GM18858 (cell line): ENCODE measurements around the gene DPM2.

Experiments
- ATAC-seq: cut with Tn5 transposase; IDR thresholded peaks from one replicate; pipeline ENCODE4 v1.9.1; 2021; ENCODE audit not compliant: unreplicated experiment

Gene DPM2

GRCh38 chr9:127973169-127974000 lies 35.7 kb upstream of the DPM2 start:
- no peak for ATAC-seq

GRCh38 chr9:127972236-127972871 lies 34.7 kb upstream of the DPM2 start:
- ATAC-seq, result no peak

DNA sequence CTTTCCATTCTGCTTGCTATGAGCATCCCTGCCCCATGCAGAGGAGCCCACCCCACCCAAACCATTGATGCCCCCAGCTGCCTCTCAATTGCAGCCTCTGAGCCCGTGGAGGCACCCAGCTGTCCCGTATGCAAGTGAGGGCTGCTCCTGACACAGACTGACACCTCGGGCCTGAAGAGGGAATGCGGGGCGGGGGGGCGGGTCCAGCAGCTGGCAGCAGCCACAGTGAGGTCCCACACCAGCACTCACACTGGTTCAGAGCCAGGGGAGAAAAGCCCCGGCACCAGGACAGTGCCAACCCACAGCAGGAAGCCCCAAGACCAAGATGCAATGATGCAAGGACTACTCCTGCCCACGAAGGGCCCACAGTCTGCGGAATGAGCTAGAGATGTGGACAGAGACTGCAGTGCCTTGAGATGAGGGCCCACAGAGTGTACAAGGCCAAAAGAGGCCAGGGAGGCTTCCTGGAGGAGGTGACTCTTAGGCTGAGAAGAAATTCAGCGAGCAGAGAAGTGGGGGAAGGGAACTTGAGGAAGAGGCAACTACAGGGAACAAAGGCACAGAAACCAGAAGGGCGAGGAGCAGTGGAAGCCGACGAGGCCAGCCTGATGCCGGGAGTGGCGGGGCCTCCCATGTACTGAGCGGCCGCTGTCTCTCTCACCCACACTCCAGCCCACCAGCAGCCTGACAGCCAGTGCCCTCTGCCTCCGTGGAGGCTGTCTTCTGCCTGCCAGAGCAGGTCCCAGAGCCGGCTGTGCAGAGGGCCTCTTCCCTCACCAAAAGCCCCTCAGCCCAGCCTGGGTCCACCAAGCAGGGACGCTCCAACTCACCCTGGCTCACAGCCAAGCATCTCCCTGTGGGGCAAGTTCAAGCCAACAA lies 33.9 kb upstream of the DPM2 start:
- no peak for ATAC-seq

DNA sequence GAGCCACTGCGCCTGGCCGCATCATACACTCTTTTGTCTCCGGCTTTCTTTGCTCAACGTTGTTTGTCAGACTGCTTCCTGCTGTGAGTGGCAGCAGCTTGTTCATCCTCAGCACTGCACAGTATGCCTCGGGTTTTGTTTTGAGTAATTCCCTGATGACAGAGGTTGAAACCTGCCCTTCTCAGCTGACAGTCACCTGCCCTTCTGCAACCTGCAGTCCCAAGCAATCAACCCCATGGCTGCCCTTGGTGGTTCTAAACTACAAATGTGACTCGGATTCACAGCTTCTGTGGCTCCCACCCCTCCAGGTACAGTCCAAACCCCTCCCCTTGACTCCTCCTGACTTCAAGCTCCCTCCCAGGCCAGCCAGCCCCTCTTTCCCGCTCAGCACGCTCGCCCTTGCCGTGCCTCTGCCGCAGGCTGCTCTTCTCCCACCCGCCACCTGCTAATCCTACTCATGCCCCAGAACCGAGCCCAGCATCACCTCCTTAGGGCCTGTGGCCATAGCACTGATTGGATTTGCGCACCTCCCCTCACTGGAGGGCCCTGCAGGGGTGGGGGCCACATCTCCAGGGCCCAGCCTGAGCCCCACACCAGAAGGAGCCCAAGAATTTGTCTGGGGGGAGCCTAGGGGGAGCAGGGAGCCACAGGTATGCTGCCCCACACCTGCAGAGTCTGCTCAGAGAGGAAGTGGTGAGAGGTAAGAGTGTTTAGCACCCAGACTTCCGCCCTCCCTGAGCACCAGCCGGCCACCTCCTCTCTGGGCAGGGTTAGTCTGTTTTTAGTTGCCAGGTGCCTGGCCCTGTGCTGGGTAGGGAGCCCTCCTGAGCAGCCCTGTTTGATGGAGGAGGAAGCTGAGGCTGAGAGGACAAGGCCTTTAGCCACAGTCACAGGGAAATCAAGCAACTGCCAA lies 33.0 kb upstream of the DPM2 start:
- peak; percentile 82 for ATAC-seq

- ATAC-seq, result no peak
Measured at GRCh38 chr9:127968700-127969383, 31.2 kb upstream of the DPM2 start.

DNA sequence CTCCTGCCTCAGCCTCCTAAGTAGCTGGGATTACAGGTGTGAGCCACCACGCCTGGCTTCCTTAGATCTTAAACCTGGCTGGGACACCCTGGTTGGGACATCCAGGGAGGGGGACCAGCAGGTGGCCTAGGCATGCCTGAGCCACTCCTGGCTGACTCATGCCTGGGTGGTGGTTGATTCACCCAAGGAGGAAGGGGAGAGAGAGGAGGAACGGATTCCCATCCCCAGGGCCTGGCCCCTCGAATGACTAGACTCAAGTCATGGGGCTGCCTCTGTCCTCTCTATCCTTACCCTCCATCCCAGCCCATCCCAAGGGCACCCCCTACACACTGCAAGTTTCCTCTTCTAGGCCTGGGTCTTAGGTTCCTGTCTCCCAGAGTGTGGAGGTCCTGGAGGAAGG lies 30.4 kb upstream of the DPM2 start:
- no peak for ATAC-seq

GRCh38 chr9:127967151-127967809 lies 29.6 kb upstream of the DPM2 start:
- ATAC-seq, result no peak

- ATAC-seq, result no peak
Measured at GRCh38 chr9:127966416-127967150, 28.9 kb upstream of the DPM2 start.

DNA sequence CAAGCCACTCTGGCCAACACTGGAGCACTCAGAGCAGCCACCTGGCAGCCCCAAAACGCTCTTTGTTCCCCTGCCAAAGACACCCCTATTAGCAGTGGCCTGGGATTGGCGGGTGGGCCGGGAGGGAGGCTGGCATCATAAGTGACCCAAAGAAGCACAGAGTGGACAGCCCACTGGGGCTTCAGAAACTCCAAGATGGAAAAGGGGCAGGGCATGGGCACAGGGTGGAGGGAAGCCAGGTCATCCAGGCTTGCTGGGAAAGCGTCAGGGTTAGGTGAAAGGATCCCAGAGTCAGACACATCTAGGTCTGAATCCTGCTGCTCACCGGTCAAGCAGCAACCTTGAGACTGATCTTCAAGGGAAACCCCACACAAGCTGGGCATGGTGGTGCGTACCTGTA lies 28.3 kb upstream of the DPM2 start:
- no peak for ATAC-seq

DNA sequence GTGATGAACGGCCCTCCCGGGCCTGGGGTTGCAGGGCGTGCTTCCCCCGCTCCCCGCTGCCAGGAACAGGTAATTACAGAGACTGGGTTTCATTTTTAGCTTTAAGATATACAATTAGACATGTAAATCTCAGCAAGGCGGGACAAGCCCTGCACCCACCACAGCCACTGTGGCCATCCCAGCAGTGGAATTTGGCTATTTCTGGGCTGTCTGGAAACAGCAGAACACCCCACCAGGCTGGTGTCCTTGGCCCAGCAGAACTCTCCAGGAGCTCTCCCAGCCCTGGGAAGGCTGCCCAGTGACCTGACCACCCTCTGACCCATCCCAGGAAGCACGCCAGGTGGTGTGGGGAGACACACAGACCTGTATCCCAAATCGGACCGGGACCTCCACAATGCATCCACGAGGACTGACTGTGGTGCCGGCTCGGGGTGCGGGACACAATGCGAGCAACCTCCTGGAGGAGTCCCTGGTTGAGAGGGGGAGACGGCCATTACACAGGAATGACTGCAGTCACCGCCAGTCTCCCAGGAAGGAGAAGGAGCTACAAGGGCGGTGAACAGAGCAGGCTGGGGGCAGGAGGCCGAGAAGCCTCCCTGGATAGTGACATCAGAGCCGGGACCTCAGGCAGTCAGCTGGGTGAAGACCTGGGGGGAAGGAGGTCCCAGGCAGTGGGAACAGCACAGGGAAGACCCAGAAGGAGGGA lies 25.9 kb upstream of the DPM2 start:
- ATAC-seq, result no peak

DNA sequence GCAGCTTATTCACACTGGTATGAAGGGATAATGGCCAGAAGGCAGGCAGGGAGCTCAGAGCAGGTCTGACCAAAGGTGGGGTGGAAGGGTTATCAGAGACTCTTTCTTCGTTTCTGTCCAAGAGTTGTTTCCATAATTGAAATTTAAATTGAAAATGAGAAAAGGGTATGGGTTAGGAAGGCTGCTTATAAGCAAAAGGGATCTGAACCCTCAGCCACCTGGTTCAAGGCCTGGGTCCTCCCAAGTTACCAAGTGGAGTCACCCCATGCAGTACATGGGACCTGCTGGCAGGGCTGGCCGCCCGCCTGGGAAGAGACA lies 25.3 kb upstream of the DPM2 start:
- no peak for ATAC-seq

- ATAC-seq, result no peak
Measured at GRCh38 chr9:127962278-127962677, 24.6 kb upstream of the DPM2 start.

GRCh38 chr9:127961613-127962155 lies 24.0 kb upstream of the DPM2 start:
- no peak for ATAC-seq

DNA sequence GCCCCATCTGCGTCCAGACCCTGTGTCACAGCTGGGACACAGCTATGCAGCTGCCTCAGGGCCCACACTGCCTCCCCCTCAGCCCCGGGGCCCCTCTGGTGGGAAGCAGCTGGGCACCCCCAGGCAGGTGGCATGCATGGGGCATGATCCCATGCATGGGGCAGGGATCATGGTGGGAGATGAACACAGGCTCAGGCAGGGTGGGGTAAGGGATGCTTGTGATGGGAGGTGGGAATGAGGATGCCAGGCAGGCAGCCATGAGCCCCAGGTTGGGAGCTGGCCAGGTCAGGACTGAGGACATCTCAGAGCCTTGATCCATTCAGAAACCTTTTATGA lies 23.5 kb upstream of the DPM2 start:
- no peak for ATAC-seq

GRCh38 chr9:127960410-127961154 lies 22.9 kb upstream of the DPM2 start:
- no peak for ATAC-seq

- no peak for ATAC-seq
Measured at GRCh38 chr9:127959841-127960409, 22.3 kb upstream of the DPM2 start.

GRCh38 chr9:127959398-127959797 lies 21.7 kb upstream of the DPM2 start:
- no peak for ATAC-seq
